HG03175 (cell line): Measurements from ENCODE around the gene IL22RA2.
"Not testable (repeated sequence)": the region's sequence is repeated elsewhere in the genome, so short reads cannot be mapped to it uniquely, and the experiment has no call there.

Experiments
- ATAC-seq: cut with Tn5 transposase; IDR thresholded peaks from one replicate; pipeline ENCODE4 v1.9.1; 2021; ENCODE audit warnings: mild to moderate bottlenecking, moderate library complexity; ENCODE audit not compliant: unreplicated experiment

IL22RA2 gene

GRCh38 chr6:137126875-137127485, 46.5 kb downstream of the IL22RA2 start:
- ATAC-seq: no peak

GRCh38 chr6:137123078-137123477, 50.4 kb downstream of the IL22RA2 start:
- no peak for ATAC-seq

GRCh38 chr6:137122612-137123011, 50.8 kb downstream of the IL22RA2 start:
- ATAC-seq: no peak

GRCh38 chr6:137121401-137121997, 51.9 kb downstream of the IL22RA2 start:
- no peak for ATAC-seq

- no peak for ATAC-seq
These were observed 52.7 kb downstream of the IL22RA2 start for GRCh38 chr6:137120748-137121147.

- ATAC-seq: no peak
These were observed 54.0 kb downstream of the IL22RA2 start for GRCh38 chr6:137119196-137120104.

- ATAC-seq: no peak
These were observed 55.9 kb downstream of the IL22RA2 start for GRCh38 chr6:137117581-137117980.

GRCh38 chr6:137116807-137117206, 56.6 kb downstream of the IL22RA2 start:
- ATAC-seq: no peak

GRCh38 chr6:137115658-137116057, 57.8 kb downstream of the IL22RA2 start:
- ATAC-seq: no peak

GRCh38 chr6:137112067-137112355, 61.4 kb downstream of the IL22RA2 start:
- no peak for ATAC-seq

GRCh38 chr6:137111296-137112066, 62.0 kb downstream of the IL22RA2 start:
- no peak for ATAC-seq

- ATAC-seq: no peak
These were observed 65.7 kb downstream of the IL22RA2 start for GRCh38 chr6:137107767-137108105.

GRCh38 chr6:137107047-137107766, 66.2 kb downstream of the IL22RA2 start:
- not testable (repeated sequence) for ATAC-seq

GRCh38 chr6:137106183-137106582, 67.3 kb downstream of the IL22RA2 start:
- no peak for ATAC-seq

- no peak for ATAC-seq
These were observed 68.1 kb downstream of the IL22RA2 start for GRCh38 chr6:137105375-137105774.

- ATAC-seq: no peak
These were observed 68.5 kb downstream of the IL22RA2 start for GRCh38 chr6:137104926-137105325.

- peak; percentile 87 for ATAC-seq
These were observed 70.5 kb downstream of the IL22RA2 start for GRCh38 chr6:137102851-137103492.

- ATAC-seq: no peak
These were observed 71.2 kb downstream of the IL22RA2 start for GRCh38 chr6:137102050-137102848.

- ATAC-seq: peak; percentile 19
These were observed 73.6 kb downstream of the IL22RA2 start for GRCh38 chr6:137099689-137100403.
